ENCODE results near the gene CASP2. TPM values are rescaled to one million over a fixed set of nuclear protein-coding genes. Genes with fewer than 3 reads are reported as not detected.

CASP2 gene
- total and polyA plus RNA-seq, 2 of the 8 experiments (the other 6 are each of a cell fraction or from before 2014, with no cell fraction given): 23.7 to 35.3 TPM

- TF ChIP-seq GTF2F1 (IDR thresholded peaks at IDR 0.05; ENCODE audit: borderline replicate concordance, low read depth, low read length) (no peak), CTCF (IDR thresholded peaks at IDR 0.05; ENCODE audit: control extremely low read depth in 1 of 3, insufficient read depth in 1 of 3, low read depth in 1 of 3, low read length in 3 of 3) (peak; percentile 15 to 85 (median 83)), KDM5A (IDR thresholded peaks at IDR 0.05; ENCODE audit: low read length) (no peak), RAD21 (IDR thresholded peaks at IDR 0.05 in 1 of 2, conservative IDR thresholded peaks at IDR 0.05 in 1 of 2; ENCODE audit: low read depth in 2 of 2, low read length in 2 of 2) (peak; percentile 87 to 92)
- H3K27me3 ChIP-seq (replicated peaks in 1 of 4; ENCODE audit: control insufficient read depth in 3 of 4, extremely low read depth in 1 of 4, insufficient read depth in 3 of 4, low read length in 3 of 4): no peaks in the 10 kb centered on the region; a peak in 1 of 7 replicates
- FAIRE-seq (peak; percentile 62), DNase-seq (ENCODE audit: low read depth in 1 of 2, low spot score in 2 of 2) (peak in 1 of 2 experiments; percentile 58)
- H4K5ac ChIP-seq (ENCODE audit: insufficient read length, low read depth, low read length): no peak overlapping the region
- H4K20me1 ChIP-seq (replicated peaks in 1 of 2; ENCODE audit: control insufficient read depth in 1 of 2, insufficient read depth in 2 of 2, low read length in 2 of 2): no peaks in the 10 kb centered on the region
- no peak overlapping the region for H3K14ac ChIP-seq (ENCODE audit: insufficient read length)
- no peak overlapping the region for H2BK15ac ChIP-seq (ENCODE audit: low read length)
- H3K36me3 ChIP-seq (ENCODE audit: control insufficient read depth in 2 of 4, insufficient read depth in 4 of 4, low read length in 3 of 4): no peaks in the 10 kb centered on the region
- no peaks in the 10 kb centered on the region for H3K79me1 ChIP-seq (ENCODE audit: low read depth, low read length)
- H4K91ac ChIP-seq (replicated peaks; ENCODE audit: insufficient read length, low read length): no peak overlapping the region
- H3K23me2 ChIP-seq (ENCODE audit: low read depth, low read length): no peaks in the 10 kb centered on the region
- no peak overlapping the region for H3K4me2 ChIP-seq (ENCODE audit: insufficient read depth in 1 of 2, low read depth in 2 of 2, low read length in 2 of 2)
- no peak overlapping the region for H2AK5ac ChIP-seq (ENCODE audit: low read depth, low read length)
- H2BK20ac ChIP-seq (ENCODE audit: low read length): no peak overlapping the region
- H3K79me2 ChIP-seq (ENCODE audit: control insufficient read depth in 1 of 2, insufficient read depth in 2 of 2, low read length in 2 of 2): no peaks in the 10 kb centered on the region
- ChIA-PET CTCF (ENCODE audit: partially characterized antibody) (interaction anchor here (0.6 to 6.5 kb wide), 48 partner anchors 8 to 764 kb away, joined by 3 to 91 read pairs (median 5); partner anchors contain the start of genes CASP2, CLCN1, EPHA1 and GSTK1), POLR2A (ENCODE audit: partially characterized antibody) (interaction anchor here (1.4 kb wide), 1 partner anchor 70 kb away, joined by 3 read pairs; no protein-coding TSS in a partner anchor)
- H3K23ac ChIP-seq (ENCODE audit: insufficient read length): no peak overlapping the region
- no peak overlapping the region for H3K4ac ChIP-seq (replicated peaks; ENCODE audit: insufficient read length, low read depth, low read length)
- no peak overlapping the region for H2BK5ac ChIP-seq (ENCODE audit: low read depth, low read length)
- H3K27ac ChIP-seq (ENCODE audit: low read depth, low read length): no peak overlapping the region
- no peaks in the 10 kb centered on the region for H3K4me1 ChIP-seq (replicated peaks in 1 of 4; ENCODE audit: control insufficient read depth in 3 of 4, insufficient read depth in 4 of 4, low read length in 3 of 4)
- H3K18ac ChIP-seq (ENCODE audit: extremely low read depth, low read length): no peak overlapping the region
- H3K4me3 ChIP-seq (ENCODE audit: extremely low read depth in 1 of 4, insufficient read depth in 2 of 4, low read depth in 3 of 4, low read length in 4 of 4): no peak overlapping the region
- H2BK12ac ChIP-seq (ENCODE audit: low read depth, low read length): no peak overlapping the region
- no peak overlapping the region for H2BK120ac ChIP-seq (replicated peaks; ENCODE audit: low read depth, low read length)
- 32% methylated on average over 9 of the region's 9 CpGs; no CpG with 5 or more reads in 1 of the 2 experiments for WGBS, 2 experiments (ENCODE audit: extremely low coverage in 1 of 2, insufficient coverage in 1 of 2, insufficient read length in 1 of 2, insufficient replicate concordance in 2 of 2, low coverage in 1 of 2, low lambda C conversion rate in 2 of 2, missing lambda C conversion rate in 1 of 2)
- H3K56ac ChIP-seq (replicated peaks; ENCODE audit: insufficient read length, low read depth, low read length): no peak overlapping the region
- H4K8ac ChIP-seq (ENCODE audit: extremely low read depth, insufficient read depth, low read length): no peak overlapping the region
- peaks cover 2 to 3% of the 10 kb centered on the region in 2 experiments; a peak in 2 of 4 replicates for H3K9me3 ChIP-seq (ENCODE audit: insufficient read depth in 2 of 2, low read depth in 1 of 2, low read length in 1 of 2)
- no peak overlapping the region for H3K9ac ChIP-seq (replicated peaks in 1 of 4; ENCODE audit: extremely low read depth in 1 of 4, low read depth in 3 of 4, low read length in 3 of 4)
- no peak overlapping the region for H2AFZ ChIP-seq (ENCODE audit: low read length)
Measured at GRCh38 chr7:143240291-143241168, 47.6 kb upstream of the CASP2 start.

Measured in H1 (cell line).